Activated T-cell treated with anti-CD3 and anti-CD28 coated beads, Interleukin-2, amount 50 U/mL, for 72 hours (primary cell): ENCODE results near the gene PEX14. TPM values are rescaled to one million over a fixed set of nuclear protein-coding genes. Genes with fewer than 3 reads are reported as not detected.

ENCODE experiments used
- ATAC-seq, 2 donors: fragments of 150-1000 bp; cut with Tn5 transposase; replicated peaks in 1 of 2; 2 replicates each; pipeline ENCODE4 v1.10.0; 2021; ENCODE audit warnings: moderate library complexity in 2 of 2, mild to moderate bottlenecking in 1 of 2
- DNase-seq, 2 donors: peaks; one replicate each; pipeline ENCODE4 v3.0.0; 2021 to 2022; ENCODE audit warnings: mixed read lengths in 1 of 2
- H3K27ac Mint-ChIP-seq: one replicate; pipeline ENCODE4 v1.8.0; 2022; ENCODE audit warnings: mild to moderate bottlenecking, moderate library complexity, mixed read lengths
- H3K27me3 Mint-ChIP-seq: one replicate; pipeline ENCODE4 v1.8.0; 2022; ENCODE audit warnings: low read depth, mixed read lengths
- H3K36me3 Mint-ChIP-seq, 2 donors: one replicate each; pipeline ENCODE4 v1.8.0; 2022; ENCODE audit warnings: mixed read lengths in 2 of 2, mild to moderate bottlenecking in 1 of 2; ENCODE audit not compliant: insufficient read depth in 2 of 2
- H3K4me1 Mint-ChIP-seq: one replicate; pipeline ENCODE4 v1.8.0; 2022; ENCODE audit warnings: low read depth, mixed read lengths
- H3K4me3 Mint-ChIP-seq, 2 donors: one replicate each; pipeline ENCODE4 v1.8.0; 2022; ENCODE audit warnings: mild to moderate bottlenecking in 2 of 2, mixed read lengths in 2 of 2, moderate library complexity in 2 of 2
- H3K9me3 Mint-ChIP-seq, 2 donors: one replicate each; pipeline ENCODE4 v1.8.0; 2022; ENCODE audit warnings: mixed read lengths in 2 of 2
- total RNA-seq, 2 donors: library from RNA; stranded (reverse); gene quantifications; one replicate each; pipeline ENCODE4 v1.2.3, GENCODE V29; 2022

The PEX14 gene
- total RNA-seq, 2 donors from 2014 or later, result 25.7 to 30.2 TPM

DNA sequence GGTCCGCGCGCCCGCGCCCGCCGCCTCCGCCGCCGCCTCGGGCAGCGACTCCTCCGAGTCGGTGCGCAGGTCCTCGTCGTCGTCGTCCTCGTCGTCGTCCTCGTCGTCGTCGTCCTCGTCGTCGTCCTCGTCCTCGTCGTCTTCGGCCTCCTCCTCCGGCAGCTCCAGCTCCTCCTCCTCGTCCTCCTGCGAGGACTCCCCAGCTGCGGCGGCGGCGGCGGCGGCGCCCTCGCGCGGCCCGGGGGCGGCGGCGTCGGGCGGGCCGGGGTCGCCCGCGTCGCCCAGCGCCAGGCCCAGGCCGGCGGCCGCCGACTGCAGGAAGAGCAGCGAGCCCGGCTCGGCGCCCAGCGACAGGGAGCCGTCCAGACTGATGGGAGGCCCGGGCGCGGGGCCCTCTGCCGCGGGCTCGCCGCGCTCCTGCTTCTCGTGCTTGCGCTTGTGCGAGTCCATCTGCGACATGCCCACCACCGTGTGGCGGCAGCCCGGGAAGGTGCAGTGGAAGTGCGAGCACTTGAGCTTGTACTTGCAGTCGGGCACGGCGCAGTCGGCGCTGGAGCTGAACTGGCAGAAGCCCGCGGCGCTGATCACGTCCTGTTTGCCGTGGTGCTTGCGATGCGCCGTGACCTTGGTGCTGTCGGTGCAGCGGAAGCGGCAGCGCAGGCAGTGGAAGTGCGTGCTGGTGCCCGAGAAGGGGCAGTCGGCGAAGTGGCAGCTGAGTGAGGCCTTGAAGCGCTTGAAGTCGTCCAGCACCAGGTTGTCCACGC lies 164.4 kb downstream of the PEX14 start:
- DNase-seq (no peak), ATAC-seq (no peak)
- no peaks in the 10 kb centered on the region for H3K4me1 Mint-ChIP-seq
- peaks cover 0 to 2% of the 10 kb centered on the region in 2 donors for H3K36me3 Mint-ChIP-seq
- no peak overlapping the region for H3K4me3 Mint-ChIP-seq
- H3K27me3 Mint-ChIP-seq, result no peaks in the 10 kb centered on the region
- H3K27ac Mint-ChIP-seq, result no peak overlapping the region
- H3K9me3 Mint-ChIP-seq, result no peaks in the 10 kb centered on the region

DNA sequence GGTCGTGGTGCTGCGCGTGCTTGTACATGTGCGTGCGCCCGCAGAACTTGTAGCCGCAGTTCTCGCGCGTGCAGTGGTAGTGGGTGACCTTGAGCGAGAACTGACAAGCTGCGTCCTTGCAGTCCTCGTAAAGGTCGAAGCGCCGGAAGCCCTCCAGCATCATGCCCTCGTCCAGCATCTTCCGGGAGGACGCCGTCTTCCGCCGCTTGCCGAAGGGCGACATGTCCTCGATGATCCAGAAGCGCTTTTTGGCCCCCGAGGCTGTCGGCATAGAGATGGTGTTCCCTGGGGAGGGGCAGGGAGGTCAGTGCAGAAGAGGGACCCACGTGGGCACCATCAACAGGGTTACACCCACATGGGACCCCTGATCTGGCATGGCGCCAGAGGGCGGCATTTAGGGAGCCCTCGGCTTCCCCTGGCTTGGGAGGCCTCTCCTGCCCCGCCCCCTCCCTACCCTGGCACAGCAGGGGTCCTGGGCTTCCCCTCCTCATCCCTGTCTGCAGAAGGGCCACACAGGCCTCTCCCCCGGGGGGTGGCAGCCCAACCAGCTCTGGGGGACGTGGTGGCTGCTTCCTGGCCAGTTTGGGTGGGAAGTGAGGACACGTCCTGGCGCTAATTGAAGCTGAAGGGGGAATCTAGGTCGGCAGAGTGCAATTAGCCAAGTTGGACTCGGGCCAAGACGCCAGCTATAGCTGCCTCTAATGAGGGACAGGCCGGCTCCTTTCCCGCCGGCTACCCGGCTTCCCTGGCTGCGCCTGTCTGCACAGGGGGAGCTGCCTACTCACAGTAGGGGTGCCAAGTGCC lies 165.2 kb downstream of the PEX14 start:
- H3K4me3 Mint-ChIP-seq, result no peak overlapping the region
- H3K36me3 Mint-ChIP-seq, result peaks cover 0 to 2% of the 10 kb centered on the region in 2 donors
- no peak for ATAC-seq
- H3K27ac Mint-ChIP-seq, result no peak overlapping the region
- no peaks in the 10 kb centered on the region for H3K9me3 Mint-ChIP-seq
- no peak for DNase-seq
- no peaks in the 10 kb centered on the region for H3K4me1 Mint-ChIP-seq
- no peaks in the 10 kb centered on the region for H3K27me3 Mint-ChIP-seq

DNA sequence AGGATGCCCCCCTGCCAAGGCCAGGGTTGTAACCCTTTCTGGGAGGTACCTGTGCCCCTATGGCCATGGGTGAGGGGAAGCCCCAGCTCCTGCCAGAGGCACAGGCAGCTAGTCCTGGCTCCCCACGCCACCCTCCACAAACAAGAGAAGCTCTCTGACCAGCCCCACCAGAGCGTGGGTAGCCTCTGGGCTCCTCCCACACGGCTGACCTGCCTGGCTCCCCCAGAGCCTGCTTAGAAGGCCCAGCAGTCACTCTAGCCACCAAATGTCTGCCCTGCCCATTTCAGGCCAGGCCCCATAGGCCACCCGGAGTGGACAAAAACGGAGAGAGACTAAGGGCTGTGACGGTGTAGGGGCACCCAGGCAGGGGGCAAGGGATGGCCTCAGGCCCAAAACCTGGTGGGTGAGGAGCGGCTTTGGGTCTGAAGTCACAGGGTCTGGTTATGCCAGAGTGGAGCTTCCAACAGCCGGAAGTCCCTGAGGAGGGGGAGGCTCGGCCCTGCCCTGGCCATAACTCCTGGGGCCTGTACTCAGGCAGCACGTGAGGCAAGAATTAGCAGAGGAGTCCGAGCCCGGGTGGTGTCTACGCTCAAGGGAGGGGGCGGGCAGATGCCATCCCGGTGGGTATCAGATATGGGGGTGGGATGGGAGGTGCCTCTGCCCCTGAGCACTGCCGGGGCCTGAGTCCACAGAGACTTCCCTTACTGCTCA lies 166.2 kb downstream of the PEX14 start:
- H3K27me3 Mint-ChIP-seq, result no peaks in the 10 kb centered on the region
- no peaks in the 10 kb centered on the region for H3K9me3 Mint-ChIP-seq
- DNase-seq (no peak), ATAC-seq (no peak)
- no peaks in the 10 kb centered on the region for H3K4me1 Mint-ChIP-seq
- H3K4me3 Mint-ChIP-seq, result no peak overlapping the region
- H3K36me3 Mint-ChIP-seq, result peaks cover 0 to 2% of the 10 kb centered on the region in 2 donors
- H3K27ac Mint-ChIP-seq, result no peak overlapping the region

DNA sequence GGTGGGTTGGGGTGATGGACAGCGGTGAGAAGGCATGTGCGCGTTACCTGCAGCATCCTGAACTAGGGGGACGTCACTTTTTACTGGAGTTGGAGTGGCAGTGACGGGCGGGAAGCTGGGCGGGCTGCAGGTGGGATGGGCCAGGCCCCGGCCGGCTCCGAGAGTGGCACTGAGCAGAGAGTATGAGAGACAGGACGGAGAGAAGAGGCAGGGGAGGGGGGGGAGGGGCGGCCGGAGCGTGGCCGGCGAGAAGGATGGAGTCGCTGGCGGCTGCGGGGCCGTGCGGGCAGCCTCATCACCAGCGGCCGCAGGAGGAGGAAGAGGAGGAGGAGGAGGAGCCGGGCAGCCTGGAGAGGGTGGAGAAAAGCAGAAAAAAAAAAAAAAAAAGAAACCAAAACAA lies 167.2 kb downstream of the PEX14 start:
- H3K27me3 Mint-ChIP-seq, result no peaks in the 10 kb centered on the region
- no peaks in the 10 kb centered on the region for H3K4me1 Mint-ChIP-seq
- no peak for ATAC-seq
- no peak overlapping the region for H3K4me3 Mint-ChIP-seq
- peaks cover 0 to 2% of the 10 kb centered on the region in 2 donors for H3K36me3 Mint-ChIP-seq
- H3K9me3 Mint-ChIP-seq, result no peaks in the 10 kb centered on the region
- no peak overlapping the region for H3K27ac Mint-ChIP-seq
- no peak for DNase-seq

DNA sequence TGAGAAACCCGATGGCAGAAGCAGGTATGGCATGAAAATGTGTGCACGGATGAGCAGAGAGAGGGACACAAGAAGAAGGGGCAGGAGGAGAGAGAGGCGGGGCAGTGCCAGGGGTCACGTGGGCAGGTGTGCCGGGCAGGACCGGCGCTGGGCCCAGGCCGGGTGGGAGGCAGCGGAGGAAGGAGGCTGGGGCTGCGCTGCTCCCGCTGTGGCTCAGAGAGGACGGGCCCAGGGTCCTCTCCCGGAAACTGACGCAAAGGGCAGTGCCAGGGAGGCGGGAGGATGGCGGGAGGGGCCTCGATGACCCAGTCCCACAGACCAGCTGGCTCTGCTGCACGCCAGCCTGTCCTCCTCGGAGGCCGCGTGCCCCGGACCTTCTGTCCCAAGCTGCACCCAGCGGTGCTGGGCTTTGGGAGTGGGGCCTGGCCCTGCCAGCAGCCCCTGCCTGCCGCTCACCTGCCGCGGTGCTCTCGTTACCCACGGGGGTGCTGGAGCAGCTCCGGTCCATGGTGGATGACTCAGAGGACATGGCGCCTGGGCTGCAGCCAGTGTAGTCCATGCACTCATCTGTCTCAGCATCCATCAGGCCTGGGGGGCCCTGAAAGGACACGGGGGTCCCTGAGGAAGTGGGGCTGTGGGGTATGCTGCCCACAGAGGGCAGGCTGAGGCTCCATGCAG lies 167.8 kb downstream of the PEX14 start:
- Mint-ChIP-seq H3K4me1 (no peaks in the 10 kb centered on the region), H3K27ac (no peak overlapping the region), H3K27me3 (no peaks in the 10 kb centered on the region), H3K9me3 (no peaks in the 10 kb centered on the region), H3K36me3 (peaks cover 0 to 2% of the 10 kb centered on the region in 2 donors), H3K4me3 (no peak overlapping the region)
- DNase-seq, result no peak
- ATAC-seq, result no peak

DNA sequence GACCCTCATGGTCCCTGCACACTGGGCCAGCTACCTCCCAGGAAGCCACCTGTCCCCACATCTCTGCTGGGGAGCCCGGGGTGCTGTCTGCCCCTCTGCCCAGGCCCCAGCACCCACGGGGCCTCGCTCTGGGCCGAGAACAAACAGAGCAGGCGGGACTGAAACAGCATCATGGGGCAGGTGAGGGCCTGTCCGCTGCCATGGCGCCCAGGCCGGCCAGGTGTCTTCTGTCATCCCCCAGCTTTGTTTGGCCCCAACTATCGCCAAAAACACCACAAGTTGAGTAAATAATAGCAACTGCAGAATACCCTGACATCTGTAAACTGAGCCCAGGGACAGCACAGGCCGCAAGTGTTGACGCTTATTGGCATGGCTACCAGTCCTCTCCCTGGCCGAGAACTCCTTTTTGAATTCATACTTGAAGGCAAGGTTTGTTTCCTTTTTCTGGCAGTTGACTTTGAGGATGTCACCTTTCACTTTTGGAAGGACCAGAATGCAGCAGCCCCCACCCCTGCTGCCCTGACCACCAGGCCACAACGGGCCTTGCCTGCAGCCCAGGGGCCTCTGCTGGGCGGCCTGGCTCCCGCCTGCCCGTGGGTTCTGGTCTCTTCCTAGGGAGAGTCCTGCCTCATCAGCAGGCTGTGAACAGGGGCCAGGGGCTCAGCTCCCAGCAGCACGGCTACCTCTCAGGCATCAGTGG lies 169.0 kb downstream of the PEX14 start:
- H3K9me3 Mint-ChIP-seq, result no peaks in the 10 kb centered on the region
- no peaks in the 10 kb centered on the region for H3K4me1 Mint-ChIP-seq
- ATAC-seq, result no peak
- no peak overlapping the region for H3K27ac Mint-ChIP-seq
- DNase-seq, result no peak
- no peak overlapping the region for H3K4me3 Mint-ChIP-seq
- H3K27me3 Mint-ChIP-seq, result no peaks in the 10 kb centered on the region
- H3K36me3 Mint-ChIP-seq, result peaks cover 0 to 2% of the 10 kb centered on the region in 2 donors

DNA sequence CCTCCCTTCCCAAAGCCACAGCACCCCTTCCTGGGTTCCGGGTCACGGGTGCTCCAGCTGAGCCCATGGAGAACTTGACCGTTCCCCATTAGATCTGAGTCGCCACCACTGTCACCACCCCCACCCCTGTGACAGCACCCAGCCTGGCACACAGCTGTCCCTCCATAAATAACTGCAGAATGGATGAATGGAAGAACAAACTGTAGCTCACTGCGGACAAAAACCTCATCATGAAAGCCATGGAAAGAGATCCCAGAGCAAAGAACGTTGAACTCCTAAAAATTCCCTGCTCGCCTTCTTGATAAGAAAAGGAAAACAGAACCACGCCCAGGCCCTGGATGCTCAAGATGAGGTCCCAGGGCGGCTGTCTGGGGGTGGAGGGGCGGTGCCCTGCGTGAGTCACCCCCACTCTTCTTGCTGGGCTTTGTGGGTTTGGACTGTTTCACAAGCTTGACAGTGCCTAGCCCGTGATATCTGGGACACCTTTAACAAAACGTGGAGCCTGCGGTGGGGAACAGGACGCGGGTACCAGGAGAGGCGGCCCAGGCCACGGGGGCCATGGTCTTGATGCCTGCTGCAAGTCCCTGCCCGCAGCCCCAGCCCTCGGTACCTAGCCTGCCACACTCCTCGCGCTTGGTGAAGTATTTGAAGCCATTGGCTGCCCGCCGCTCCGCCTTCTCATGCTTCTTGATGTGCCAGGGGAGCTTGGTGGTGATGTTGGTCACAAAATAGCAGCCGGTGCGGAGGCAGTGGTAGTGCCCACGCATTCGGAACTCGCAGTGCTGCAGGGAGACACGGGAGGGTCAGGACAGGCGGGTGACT lies 169.8 kb downstream of the PEX14 start:
- peaks cover 0 to 2% of the 10 kb centered on the region in 2 donors for H3K36me3 Mint-ChIP-seq
- H3K27ac Mint-ChIP-seq, result no peak overlapping the region
- DNase-seq (no peak), ATAC-seq (no peak)
- no peaks in the 10 kb centered on the region for H3K27me3 Mint-ChIP-seq
- H3K4me1 Mint-ChIP-seq, result no peaks in the 10 kb centered on the region
- no peak overlapping the region for H3K4me3 Mint-ChIP-seq
- H3K9me3 Mint-ChIP-seq, result no peaks in the 10 kb centered on the region

DNA sequence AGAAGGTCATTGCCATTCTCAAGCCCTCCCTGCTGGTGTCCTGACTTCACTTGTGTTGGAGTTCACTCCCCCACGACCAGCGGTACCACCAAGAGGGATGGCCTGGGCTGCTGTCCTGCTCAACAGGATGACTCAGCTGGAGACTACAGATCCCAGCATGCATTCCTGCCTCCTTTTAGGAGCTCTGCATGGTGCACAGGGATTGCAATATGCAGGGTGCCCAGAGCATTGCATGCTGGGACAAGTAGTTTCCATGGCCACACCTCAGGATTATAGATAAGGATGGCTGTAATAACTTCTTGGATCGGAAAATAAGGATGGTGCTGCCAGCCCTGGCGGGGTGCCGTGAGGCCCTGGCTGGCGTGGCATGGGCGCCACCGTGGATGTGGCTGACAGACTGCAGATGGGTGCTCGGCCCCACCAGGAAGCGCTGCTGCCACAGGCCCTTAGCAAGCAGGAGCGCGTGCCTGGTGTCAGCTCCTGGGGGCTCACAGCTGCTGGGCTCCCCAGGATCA lies 171.7 kb downstream of the PEX14 start:
- Mint-ChIP-seq H3K4me1 (no peaks in the 10 kb centered on the region), H3K27me3 (no peaks in the 10 kb centered on the region), H3K9me3 (no peaks in the 10 kb centered on the region), H3K27ac (no peak overlapping the region), H3K4me3 (no peak overlapping the region), H3K36me3 (peaks cover 0 to 2% of the 10 kb centered on the region in 2 donors)
- ATAC-seq (no peak), DNase-seq (no peak)

DNA sequence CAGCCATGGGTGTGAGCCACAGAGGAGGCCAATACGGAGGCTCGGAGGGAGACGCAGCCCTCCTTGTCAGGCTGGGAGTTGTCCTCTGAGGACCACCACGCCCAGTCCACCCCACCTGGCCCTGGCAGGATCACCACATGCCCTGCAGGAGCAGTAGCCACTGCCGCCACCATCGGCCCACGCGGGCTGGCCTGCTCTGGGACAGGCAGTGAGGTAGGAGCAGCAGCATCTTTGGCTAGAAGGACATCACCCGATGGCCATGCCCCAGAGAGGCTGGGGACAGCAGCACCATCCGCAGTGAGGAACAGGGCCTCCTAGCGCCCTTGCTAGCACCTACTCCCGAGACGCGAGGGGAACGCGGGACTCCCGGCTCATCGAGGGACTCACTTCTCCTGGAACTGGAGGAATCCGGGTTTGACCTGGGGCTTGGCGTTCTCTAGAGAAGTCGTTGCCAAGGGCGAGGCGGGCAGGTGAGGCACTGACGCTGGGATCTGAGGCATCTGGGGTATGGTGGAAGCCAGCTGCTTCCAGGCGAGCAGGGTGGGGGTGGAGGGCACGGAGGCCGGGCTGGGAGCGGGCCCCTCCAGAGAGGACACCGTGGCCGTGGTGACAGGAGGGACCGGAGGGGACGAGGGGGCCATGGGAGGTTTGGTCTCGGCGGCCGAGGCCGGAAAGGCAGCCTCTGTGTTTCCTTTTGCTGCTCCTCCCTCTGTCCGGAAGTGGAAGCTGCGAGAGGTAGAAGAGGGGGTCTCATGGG lies 172.8 kb downstream of the PEX14 start:
- no peak overlapping the region for H3K27ac Mint-ChIP-seq
- no peak for ATAC-seq
- H3K4me3 Mint-ChIP-seq, result no peak overlapping the region
- H3K9me3 Mint-ChIP-seq, result no peaks in the 10 kb centered on the region
- H3K4me1 Mint-ChIP-seq, result no peaks in the 10 kb centered on the region
- no peak for DNase-seq
- no peaks in the 10 kb centered on the region for H3K36me3 Mint-ChIP-seq
- no peaks in the 10 kb centered on the region for H3K27me3 Mint-ChIP-seq

DNA sequence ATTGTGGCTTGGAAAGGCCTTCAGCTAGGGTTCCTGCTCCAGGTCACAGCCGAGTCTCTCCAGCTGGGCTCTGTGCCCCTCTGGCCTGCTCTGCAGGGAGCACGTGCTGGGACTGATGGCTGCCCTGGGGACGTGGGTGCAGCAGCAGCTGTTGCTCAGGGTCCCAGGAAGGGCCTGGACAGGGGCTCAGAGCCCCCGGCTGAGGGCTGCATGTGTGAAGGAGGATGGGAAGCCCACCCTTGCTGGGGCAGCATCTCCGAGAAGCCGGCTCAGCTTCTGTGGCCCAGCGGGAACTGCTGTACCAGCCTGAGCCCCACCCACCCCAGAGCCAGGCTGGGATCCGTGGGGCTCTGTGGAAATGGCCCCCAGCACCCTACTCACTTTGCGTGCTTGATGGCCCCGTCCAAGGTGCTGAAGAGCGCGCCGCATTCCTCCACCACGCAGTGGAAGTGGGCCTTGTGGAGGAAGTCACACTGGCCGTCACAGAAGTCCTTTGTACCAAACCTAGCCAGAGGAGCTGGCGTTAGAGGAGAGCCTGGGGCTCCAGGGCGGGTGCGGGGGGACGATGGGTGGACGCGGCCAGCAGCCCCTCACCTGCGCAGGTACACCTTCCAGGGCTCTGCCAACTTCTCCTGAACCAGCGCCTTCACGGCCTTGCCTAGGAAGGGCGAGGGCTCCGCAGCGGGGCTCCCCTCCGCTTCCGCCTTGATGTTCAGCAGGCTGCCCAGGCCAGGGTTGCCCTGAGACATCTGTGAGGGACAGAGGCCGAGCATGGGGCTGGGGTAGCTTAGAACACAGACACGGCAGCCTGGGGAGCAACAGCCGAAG lies 174.2 kb downstream of the PEX14 start:
- Mint-ChIP-seq H3K9me3 (no peaks in the 10 kb centered on the region), H3K36me3 (no peaks in the 10 kb centered on the region), H3K4me1 (no peaks in the 10 kb centered on the region), H3K4me3 (no peak overlapping the region), H3K27me3 (no peaks in the 10 kb centered on the region), H3K27ac (no peak overlapping the region)
- ATAC-seq (no peak), DNase-seq (no peak)
